Measurements from ENCODE around the gene AFMID. TPM values are rescaled to one million over a fixed set of nuclear protein-coding genes. Genes with fewer than 3 reads are reported as not detected.

AFMID gene
- total and polyA plus RNA-seq, 7 donors: 6.1 to 32.9 (median 11.4) TPM

GRCh38 chr17:78144147-78144719 lies 42.9 kb upstream of the AFMID start:
- intact Hi-C loops (cut with DNase I): no loop called here
- 27 to 49% methylated on average over 11 of the region's 11 CpGs for WGBS, 2 donors
- Histone ChIP-seq H3K4me1 (peaks cover 0 to 37% (median 31%) of the 10 kb centered on the region in 4 donors), H3K27me3 (peaks cover 0 to 25% (median 12%) of the 10 kb centered on the region in 3 donors), H3K36me3 (no peaks in the 10 kb centered on the region), H3K4me3 (no peak overlapping the region), H3K9me3 (no peaks in the 10 kb centered on the region), H3K27ac (peak overlapping the region; percentile 46 to 62 (median 56))
- TF ChIP-seq CTCF (IDR thresholded peaks at IDR 0.05) (no peak), POLR2AphosphoS5 (IDR thresholded peaks at IDR 0.05) (peak in 1 of 4 donors; percentile 20), EP300 (IDR thresholded peaks at IDR 0.05) (no peak), POLR2A (IDR thresholded peaks at IDR 0.05) (no peak)
- peak; percentile 91 for DNase-seq

- peak; percentile 80 for DNase-seq
- Histone ChIP-seq H3K36me3 (no peaks in the 10 kb centered on the region), H3K4me3 (no peak overlapping the region), H3K27me3 (peaks cover 0 to 25% (median 12%) of the 10 kb centered on the region in 3 donors), H3K27ac (peak overlapping the region; percentile 46 to 62 (median 56)), H3K9me3 (no peaks in the 10 kb centered on the region), H3K4me1 (peaks cover 0 to 37% (median 30%) of the 10 kb centered on the region in 4 donors)
- TF ChIP-seq POLR2A (IDR thresholded peaks at IDR 0.05): no peak
- no peak for TF ChIP-seq CTCF (IDR thresholded peaks at IDR 0.05)
- TF ChIP-seq EP300 (IDR thresholded peaks at IDR 0.05): no peak
- TF ChIP-seq POLR2AphosphoS5 (IDR thresholded peaks at IDR 0.05): peak in 2 of 4 donors; percentile 26 to 30
- intact Hi-C loops (cut with DNase I): no loop called here
- WGBS, 2 donors: 23 to 60% methylated on average over 18 of the region's 18 CpGs
Measured at GRCh38 chr17:78144736-78145641, 42.2 kb upstream of the AFMID start.

GRCh38 chr17:78146471-78146869 lies 40.7 kb upstream of the AFMID start:
- 90 to 93% methylated on average over 7 of the region's 7 CpGs for WGBS, 2 donors
- H3K4me1 ChIP-seq: peaks cover 0 to 25% (median 21%) of the 10 kb centered on the region in 4 donors
- no peak for DNase-seq

GRCh38 chr17:78146881-78147280 lies 40.3 kb upstream of the AFMID start:
- Histone ChIP-seq H3K27me3 (peaks cover 0 to 9% (median 0%) of the 10 kb centered on the region in 3 donors), H3K36me3 (no peaks in the 10 kb centered on the region), H3K4me1 (peaks cover 0 to 25% (median 21%) of the 10 kb centered on the region in 4 donors), H3K4me3 (no peak overlapping the region), H3K27ac (no peak overlapping the region), H3K9me3 (no peaks in the 10 kb centered on the region)
- TF ChIP-seq POLR2AphosphoS5 (IDR thresholded peaks at IDR 0.05): no peak
- no peak for TF ChIP-seq EP300 (IDR thresholded peaks at IDR 0.05)
- no peak for TF ChIP-seq POLR2A (IDR thresholded peaks at IDR 0.05)
- no peak for TF ChIP-seq CTCF (IDR thresholded peaks at IDR 0.05)
- intact Hi-C loops (cut with DNase I): no loop called here
- no peak for DNase-seq
- 70 to 80% methylated on average over 6 of the region's 6 CpGs for WGBS, 2 donors

More at GRCh38 chr17:78146471-78146869, 40.7 kb upstream of the AFMID start:
- TF ChIP-seq EP300 (IDR thresholded peaks at IDR 0.05) (no peak), CTCF (IDR thresholded peaks at IDR 0.05) (no peak), POLR2A (IDR thresholded peaks at IDR 0.05) (no peak), POLR2AphosphoS5 (IDR thresholded peaks at IDR 0.05) (no peak)
- intact Hi-C loops (cut with DNase I): no loop called here
- no peaks in the 10 kb centered on the region for H3K9me3 ChIP-seq
- peaks cover 0 to 13% (median under 1%) of the 10 kb centered on the region in 3 donors for H3K27me3 ChIP-seq
- no peak overlapping the region for H3K4me3 ChIP-seq
- H3K27ac ChIP-seq: no peak overlapping the region
- H3K36me3 ChIP-seq: no peaks in the 10 kb centered on the region
